CD14-positive monocyte (primary cell): Measurements from ENCODE around the gene METTL1. TPM values are rescaled to one million over a fixed set of nuclear protein-coding genes. Genes with fewer than 3 reads are reported as not detected.
"Not testable (repeated sequence)": the region's sequence is repeated elsewhere in the genome, so short reads cannot be mapped to it uniquely, and the experiment has no call there.

Experiments used
- DNase-seq, 3 donors: peaks; one replicate each; pipeline ENCODE4 v3.0.0-alpha.2; 2011 to 2022
- H2AFZ ChIP-seq: 2 replicates; pipeline ENCODE4 v1.6.0; 2012; ENCODE audit warnings: mild to moderate bottlenecking, low read depth, low read length, inconsistent platforms; ENCODE audit not compliant: insufficient read depth, poor library complexity, severe bottlenecking
- H3K27ac ChIP-seq, 2 donors: 1 replicate in 1 of 2; 2 replicates in 1 of 2; pipeline ENCODE4 v1.5.1; 2012 to 2013; ENCODE audit warnings: low read length in 2 of 2, control low read depth in 1 of 2, inconsistent platforms in 1 of 2, low read depth in 1 of 2, mild to moderate bottlenecking in 1 of 2
- H3K27me3 ChIP-seq, 2 donors: one replicate each; pipeline versions ENCODE4 v1.6.0 to v1.6.1; 2011 to 2013; ENCODE audit warnings: low read length in 2 of 2; ENCODE audit not compliant: control insufficient read depth in 2 of 2, insufficient read depth in 2 of 2
- H3K36me3 ChIP-seq, 2 donors: replicated peaks in 1 of 2; 1 replicate in 1 of 2; 2 replicates in 1 of 2; pipeline versions ENCODE4 v1.5.1 to v1.6.1; 2012 to 2013; ENCODE audit warnings: low read length in 2 of 2, control low read depth in 1 of 2, inconsistent platforms in 1 of 2, mild to moderate bottlenecking in 1 of 2; ENCODE audit not compliant: insufficient read depth in 2 of 2, control insufficient read depth in 1 of 2
- H3K4me1 ChIP-seq, 2 donors: 1 replicate in 1 of 2; 2 replicates in 1 of 2; pipeline versions ENCODE4 v1.5.1 to v1.6.1; 2012 to 2013; ENCODE audit warnings: low read length in 2 of 2, control low read depth in 1 of 2, inconsistent platforms in 1 of 2, mild to moderate bottlenecking in 1 of 2, moderate library complexity in 1 of 2; ENCODE audit not compliant: insufficient read depth in 2 of 2, control insufficient read depth in 1 of 2
- H3K4me2 ChIP-seq: replicated peaks from 2 replicates; pipeline ENCODE3; 2012; ENCODE audit warnings: low read length, moderate library complexity, mild to moderate bottlenecking; ENCODE audit not compliant: poor library complexity, severe bottlenecking; ENCODE audit errors: extremely low read depth
- H3K4me3 ChIP-seq, 3 experiments: fragments of 200-600 bp in 1 of 3; sonication (generic) in 1 of 3; replicated peaks in 1 of 3; 1 replicate in 2 of 3; 2 replicates in 1 of 3; pipeline ENCODE4 v1.5.1; 2011 to 2013; ENCODE audit warnings: low read length in 3 of 3, mild to moderate bottlenecking in 3 of 3, control low read depth in 2 of 3, low read depth in 2 of 3, inconsistent platforms in 1 of 3, moderate library complexity in 1 of 3
- H3K79me2 ChIP-seq: 2 replicates; pipeline ENCODE4 v1.6.0; 2012; ENCODE audit warnings: mild to moderate bottlenecking, control low read depth, inconsistent platforms, low read length, moderate library complexity; ENCODE audit not compliant: insufficient read depth
- H3K9ac ChIP-seq: 2 replicates; pipeline ENCODE4 v1.6.0; 2017; ENCODE audit warnings: low read length, mild to moderate bottlenecking; ENCODE audit not compliant: insufficient read depth, poor library complexity, severe bottlenecking
- H3K9me3 ChIP-seq, 2 donors: replicated peaks in 1 of 2; 1 replicate in 1 of 2; 2 replicates in 1 of 2; pipeline versions ENCODE4 v1.5.1 to v1.6.1; 2012 to 2013; ENCODE audit warnings: low read length in 2 of 2, control low read depth in 1 of 2; ENCODE audit not compliant: control insufficient read depth in 1 of 2, insufficient read depth in 1 of 2
- H4K20me1 ChIP-seq: 2 replicates; pipeline ENCODE4 v1.6.0; 2012; ENCODE audit warnings: mild to moderate bottlenecking, low read length, control low read depth, moderate library complexity; ENCODE audit not compliant: insufficient read depth
- H3K27ac Mint-ChIP-seq, 7 donors: one replicate each; pipeline ENCODE4 v1.8.0; 2020; ENCODE audit warnings: mild to moderate bottlenecking in 7 of 7, mixed read lengths in 7 of 7, moderate library complexity in 6 of 7, inconsistent platforms in 2 of 7
- H3K27me3 Mint-ChIP-seq, 3 donors: one replicate each; pipeline ENCODE4 v1.8.0; 2021 to 2022; ENCODE audit warnings: low read depth in 3 of 3, mild to moderate bottlenecking in 3 of 3, mixed read lengths in 3 of 3, moderate library complexity in 3 of 3, inconsistent platforms in 1 of 3
- H3K36me3 Mint-ChIP-seq, 2 donors: one replicate each; pipeline ENCODE4 v1.8.0; 2020; ENCODE audit warnings: mixed read lengths in 2 of 2, inconsistent platforms in 1 of 2, mild to moderate bottlenecking in 1 of 2
- H3K4me1 Mint-ChIP-seq: one replicate; pipeline ENCODE4 v1.8.0; 2020; ENCODE audit warnings: mild to moderate bottlenecking, mixed read lengths
- H3K4me3 Mint-ChIP-seq, 2 donors: one replicate each; pipeline ENCODE4 v1.8.0; 2020; ENCODE audit warnings: mild to moderate bottlenecking in 2 of 2, mixed read lengths in 2 of 2, moderate library complexity in 1 of 2
- H3K9me3 Mint-ChIP-seq, 7 donors: one replicate each; pipeline ENCODE4 v1.8.0; 2020 to 2022; ENCODE audit warnings: mixed read lengths in 7 of 7, mild to moderate bottlenecking in 6 of 7, moderate library complexity in 6 of 7, inconsistent platforms in 2 of 7
- CTCF ChIP-seq: fragments of 200-600 bp; IDR thresholded peaks from one replicate; pipeline ENCODE4 v1.8.0; 2022; ENCODE audit warnings: antibody characterized with exemption, mild to moderate bottlenecking
- WGBS: methylation state at CpG from one replicate; pipeline ENCODE4 v1.1.5; 2013; ENCODE audit warnings: missing lambda C conversion rate; ENCODE audit not compliant: insufficient coverage; 5-methylcytosine and 5-hydroxymethylcytosine counted together
- intact Hi-C, 2 donors: fragments of 100-400 bp; cut with micrococcal nuclease; formaldehyde crosslinking; loops; one replicate each; pipeline versions ENCODE4 v1.15.0 to v1.15.1; 2023
- polyA plus RNA-seq, 3 donors: library from polyadenylated mRNA; depleted of rRNA in 1 of 3; unstranded in 2 of 3; stranded (reverse) in 1 of 3; fragments of 300-500 nt in 2 of 3; fragments of >200 nt in 1 of 3; fragmentation: Illumina TruSeq in 2 of 3; gene quantifications; 1 replicate in 2 of 3; 2 replicates in 1 of 3; pipeline ENCODE4 v1.2.3, GENCODE V29; 2012 to 2021

The METTL1 gene
- polyA plus RNA-seq, 3 donors, result 3.4 to 5.0 (median 3.7) TPM

- TF ChIP-seq CTCF, result no peak
- H3K4me3 ChIP-seq, result no peak overlapping the region
- no peaks in the 10 kb centered on the region for H3K79me2 ChIP-seq
- H3K27ac Mint-ChIP-seq, result no peak overlapping the region
- H3K27me3 Mint-ChIP-seq, result peaks cover 0 to 2% (median 1%) of the 10 kb centered on the region in 3 donors
- H3K4me3 Mint-ChIP-seq, result no peak overlapping the region
- intact Hi-C loops, result no loop called here
- peaks cover 50 to 61% of the 10 kb centered on the region in 2 donors for H3K36me3 Mint-ChIP-seq
- H3K9ac ChIP-seq, result no peak overlapping the region
- peaks cover 0 to 14% of the 10 kb centered on the region in 2 donors for H3K9me3 ChIP-seq
- peaks cover 50 to 61% of the 10 kb centered on the region in 2 donors for H3K36me3 ChIP-seq
- no peaks in the 10 kb centered on the region for H3K4me1 ChIP-seq
- peaks cover 0 to 15% (median 11%) of the 10 kb centered on the region in 7 donors for H3K9me3 Mint-ChIP-seq
- H3K4me2 ChIP-seq, result no peak overlapping the region
- peaks cover 6% of the 10 kb centered on the region for H4K20me1 ChIP-seq
- WGBS, result no CpG with 5 or more reads among the region's 2 CpGs
- DNase-seq, result no peak
- H3K4me1 Mint-ChIP-seq, result peaks cover 3% of the 10 kb centered on the region
- H2AFZ ChIP-seq, result no peak overlapping the region
- H3K27ac ChIP-seq, result no peak overlapping the region
- H3K27me3 ChIP-seq, result no peaks in the 10 kb centered on the region
Measured at GRCh38 chr12:57723630-57723962, 48.3 kb downstream of the METTL1 start.

- H3K4me3 ChIP-seq, result no peak overlapping the region
- no peak overlapping the region for H3K9ac ChIP-seq
- no peak overlapping the region for H3K27ac ChIP-seq
- Mint-ChIP-seq H3K4me3 (no peak overlapping the region), H3K27me3 (peaks cover 0 to 2% (median 0%) of the 10 kb centered on the region in 3 donors), H3K36me3 (peaks cover 53 to 61% of the 10 kb centered on the region in 2 donors), H3K4me1 (peaks cover 3% of the 10 kb centered on the region), H3K9me3 (peaks cover 0 to 14% (median 11%) of the 10 kb centered on the region in 7 donors), H3K27ac (peak overlapping the region in 1 of 7 donors; percentile 38)
- H3K9me3 ChIP-seq, result peaks cover 0 to 14% of the 10 kb centered on the region in 2 donors
- H3K36me3 ChIP-seq, result peaks cover 56 to 62% of the 10 kb centered on the region in 2 donors
- H4K20me1 ChIP-seq, result peaks cover 9% of the 10 kb centered on the region
- H3K4me2 ChIP-seq, result no peak overlapping the region
- H3K27me3 ChIP-seq, result no peaks in the 10 kb centered on the region
- no peak overlapping the region for H2AFZ ChIP-seq
- whole genome bisulfite sequencing, result 90% methylated on average over 2 of the region's 11 CpGs
- H3K79me2 ChIP-seq, result no peaks in the 10 kb centered on the region
- no peak for TF ChIP-seq CTCF
- DNase-seq, result no peak
- intact Hi-C loops, result no loop called here
- H3K4me1 ChIP-seq, result no peaks in the 10 kb centered on the region
Measured at GRCh38 chr12:57722716-57723629, 48.9 kb downstream of the METTL1 start.

GRCh38 chr12:57721846-57722608, 49.9 kb downstream of the METTL1 start:
- H3K27ac ChIP-seq, DNase-seq, H3K27me3 ChIP-seq, H3K9me3 ChIP-seq, H2AFZ ChIP-seq, H3K4me1 ChIP-seq, intact Hi-C loops, H3K9me3 Mint-ChIP-seq, H3K4me2 ChIP-seq, H3K27me3 Mint-ChIP-seq, H3K4me1 Mint-ChIP-seq, H3K4me3 Mint-ChIP-seq, H3K9ac ChIP-seq, H3K4me3 ChIP-seq, H3K79me2 ChIP-seq: not testable (repeated sequence)
- H3K36me3 Mint-ChIP-seq, result peaks cover 53 to 61% of the 10 kb centered on the region in 2 donors
- H4K20me1 ChIP-seq, result peaks cover 12% of the 10 kb centered on the region
- 98% methylated on average over 10 of the region's 16 CpGs for WGBS
- H3K27ac Mint-ChIP-seq, result peak overlapping the region in 5 of 7 donors; percentile 18 to 71 (median 50)
- H3K36me3 ChIP-seq, result peaks cover 55 to 62% of the 10 kb centered on the region in 2 donors
